Neural cell (in vitro differentiated cells): ENCODE results near the gene MGST3. TPM values are rescaled to one million over a fixed set of nuclear protein-coding genes. Genes with fewer than 3 reads are reported as not detected.

Experiments used
- H2AFZ ChIP-seq: fragments of 200-600, 300-800 bp; sonication (generic), shearing (Covaris generic); 2 replicates; pipeline ENCODE4 v1.6.0; 2014; ENCODE audit warnings: low read depth, mild to moderate bottlenecking, antibody characterized with exemption, low read length, moderate library complexity
- H3F3A ChIP-seq: fragments of 200-600 bp; shearing (Covaris generic); 2 replicates; pipeline ENCODE4 v1.6.1; 2016; ENCODE audit warnings: mild to moderate bottlenecking, moderate library complexity, mixed read lengths, antibody characterized with exemption, low read length; ENCODE audit not compliant: insufficient read depth, poor library complexity, severe bottlenecking
- H3K27ac ChIP-seq: fragments of 200-600, 300-800 bp; sonication (generic), shearing (Covaris generic); 2 replicates; pipeline ENCODE4 v1.5.1; 2014; ENCODE audit warnings: mild to moderate bottlenecking, low read length, moderate library complexity
- H3K27me3 ChIP-seq: fragments of 300-800, 200-600 bp; sonication (generic), shearing (Covaris generic); 2 replicates; pipeline ENCODE4 v1.6.0; 2014; ENCODE audit warnings: mild to moderate bottlenecking, low read depth, low read length, moderate library complexity; ENCODE audit not compliant: insufficient read depth
- H3K36me3 ChIP-seq: fragments of 300-800, 200-600 bp; sonication (generic), shearing (Covaris generic); 2 replicates; pipeline ENCODE4 v1.5.1; 2014; ENCODE audit warnings: mild to moderate bottlenecking, antibody characterized with exemption, low read length, moderate library complexity; ENCODE audit not compliant: insufficient read depth
- H3K4me2 ChIP-seq: fragments of 300-800, 200-600 bp; sonication (generic), shearing (Covaris generic); 2 replicates; pipeline ENCODE4 v1.6.0; 2014; ENCODE audit warnings: mild to moderate bottlenecking, low read length
- H3K4me3 ChIP-seq: fragments of 300-800, 200-600 bp; sonication (generic), shearing (Covaris generic); 2 replicates; pipeline ENCODE4 v1.5.1; 2014; ENCODE audit warnings: mild to moderate bottlenecking, low read length, moderate library complexity
- H3K79me2 ChIP-seq: fragments of 200-600 bp; shearing (Covaris generic); replicated peaks from 2 replicates; pipeline ENCODE4 v1.6.0; 2014; ENCODE audit warnings: mild to moderate bottlenecking, low read length, moderate library complexity; ENCODE audit not compliant: insufficient read depth
- H3K9ac ChIP-seq: fragments of 300-800, 200-600 bp; sonication (generic), shearing (Covaris generic); 2 replicates; pipeline ENCODE4 v1.6.1; 2016; ENCODE audit warnings: mild to moderate bottlenecking, low read length, mixed read lengths
- H3K9me2 ChIP-seq: fragments of 200-600 bp; shearing (Covaris generic); 2 replicates; pipeline ENCODE4 v1.6.1; 2016; ENCODE audit warnings: mild to moderate bottlenecking, low read length, mixed read lengths; ENCODE audit not compliant: insufficient read depth
- H3K9me3 ChIP-seq: fragments of 200-600, 300-800 bp; sonication (generic), shearing (Covaris generic); 2 replicates; pipeline ENCODE4 v1.6.1; 2016; ENCODE audit warnings: mild to moderate bottlenecking, mixed run types, low read length, moderate library complexity, mixed read lengths
- H4K20me1 ChIP-seq: fragments of 200-600 bp; shearing (Covaris generic); 2 replicates; pipeline ENCODE4 v1.6.1; 2016; ENCODE audit warnings: mild to moderate bottlenecking, mixed run types; ENCODE audit not compliant: insufficient read depth
- CTCF ChIP-seq: fragments of 450-650 bp; IDR thresholded peaks from 2 replicates; pipeline ENCODE4 v1.5.1; 2014; ENCODE audit warnings: antibody characterized with exemption, mild to moderate bottlenecking, moderate library complexity; ENCODE audit not compliant: poor library complexity, severe bottlenecking
- EP300 ChIP-seq: fragments of 450-650 bp; conservative IDR thresholded peaks from 2 replicates; pipeline ENCODE4 v1.6.1; 2014; ENCODE audit warnings: antibody characterized with exemption, mild to moderate bottlenecking, moderate library complexity; ENCODE audit not compliant: poor library complexity, severe bottlenecking
- EZH2 ChIP-seq: fragments of 200-600, 300-800 bp; shearing (Covaris generic), sonication (generic); IDR thresholded peaks from 2 replicates; pipeline ENCODE4 v1.6.1; 2014; ENCODE audit warnings: antibody characterized with exemption, low read length, borderline replicate concordance, mild to moderate bottlenecking; ENCODE audit not compliant: insufficient read depth, poor library complexity, severe bottlenecking
- MXI1 ChIP-seq: fragments of 450-650 bp; conservative IDR thresholded peaks from 2 replicates; pipeline ENCODE4 v1.6.1; 2014; ENCODE audit warnings: antibody characterized with exemption, mild to moderate bottlenecking; ENCODE audit not compliant: poor library complexity, severe bottlenecking
- POLR2AphosphoS5 ChIP-seq: IDR thresholded peaks from 2 replicates; pipeline ENCODE4 v1.6.1; 2012
- RAD21 ChIP-seq: fragments of 450-650 bp; conservative IDR thresholded peaks from 2 replicates; pipeline ENCODE4 v1.6.1; 2014; ENCODE audit warnings: antibody characterized with exemption, mild to moderate bottlenecking, moderate library complexity
- REST ChIP-seq: IDR thresholded peaks from 2 replicates; pipeline ENCODE4 v1.6.1; 2012; ENCODE audit warnings: borderline replicate concordance
- SMC3 ChIP-seq: fragments of 450-650 bp; conservative IDR thresholded peaks from 2 replicates; pipeline ENCODE4 v1.6.1; 2014; ENCODE audit warnings: antibody characterized with exemption, mild to moderate bottlenecking, moderate library complexity; ENCODE audit not compliant: poor library complexity
- TAF1 ChIP-seq: IDR thresholded peaks from 2 replicates; pipeline ENCODE4 v1.6.1; 2012; ENCODE audit warnings: low read depth
- polyA plus RNA-seq: library from polyadenylated mRNA; depleted of rRNA; stranded (reverse); fragments of >200 nt; gene quantifications from 2 replicates; pipeline ENCODE4 v1.2.3, GENCODE V29; 2014

Gene MGST3
- polyA plus RNA-seq, 1 donor from 2014 or later, result 219 TPM

- H3F3A ChIP-seq, result no peaks in the 10 kb centered on the region
- no peak overlapping the region for H3K27ac ChIP-seq
- H3K9me2 ChIP-seq, result no peaks in the 10 kb centered on the region
- peaks cover 5% of the 10 kb centered on the region for H3K79me2 ChIP-seq
- H3K36me3 ChIP-seq, result no peaks in the 10 kb centered on the region
- H3K27me3 ChIP-seq, result no peaks in the 10 kb centered on the region
- H3K9me3 ChIP-seq, result no peaks in the 10 kb centered on the region
- peak overlapping the region; percentile 82 for H3K4me3 ChIP-seq
- peak overlapping the region; percentile 68 for H3K9ac ChIP-seq
- TF ChIP-seq EP300 (no peak), RAD21 (no peak), TAF1 (no peak), EZH2 (no peak), POLR2AphosphoS5 (no peak), SMC3 (no peak), CTCF (no peak), MXI1 (no peak), REST (no peak)
- H4K20me1 ChIP-seq, result no peaks in the 10 kb centered on the region
- H2AFZ ChIP-seq, result no peak overlapping the region
- H3K4me2 ChIP-seq, result peak overlapping the region; percentile 63
Measured at GRCh38 chr1:165632491-165632890, 1.5 kb downstream of the MGST3 start.

GRCh38 chr1:165633614-165634013, 2.6 kb downstream of the MGST3 start:
- no peak overlapping the region for H3K9ac ChIP-seq
- TF ChIP-seq RAD21 (no peak), SMC3 (no peak), MXI1 (no peak), EP300 (no peak), CTCF (no peak)
- H3K27me3 ChIP-seq, result no peaks in the 10 kb centered on the region
- no peaks in the 10 kb centered on the region for H3K9me3 ChIP-seq
- H3F3A ChIP-seq, result no peaks in the 10 kb centered on the region
- no peaks in the 10 kb centered on the region for H3K36me3 ChIP-seq
- H3K79me2 ChIP-seq, result peaks cover 5% of the 10 kb centered on the region
- peak overlapping the region; percentile 9 for H3K4me3 ChIP-seq
- H3K27ac ChIP-seq, result no peak overlapping the region
- H3K9me2 ChIP-seq, result no peaks in the 10 kb centered on the region
- no peaks in the 10 kb centered on the region for H4K20me1 ChIP-seq
- H2AFZ ChIP-seq, result no peak overlapping the region
- no peak overlapping the region for H3K4me2 ChIP-seq
